NCI-H1694 treated with DMSO at 0.1 percent for 48 hours (cell line): ENCODE data around the gene RPL22L1.
"Not testable (repeated sequence)": the region's sequence is repeated elsewhere in the genome, so short reads cannot be mapped to it uniquely, and the experiment has no call there.

Experiments used
- DNase-seq: peaks from one replicate; lab custom pipeline; 2025; lab: John Stamatoyannopoulos, UW

Gene RPL22L1

DNA sequence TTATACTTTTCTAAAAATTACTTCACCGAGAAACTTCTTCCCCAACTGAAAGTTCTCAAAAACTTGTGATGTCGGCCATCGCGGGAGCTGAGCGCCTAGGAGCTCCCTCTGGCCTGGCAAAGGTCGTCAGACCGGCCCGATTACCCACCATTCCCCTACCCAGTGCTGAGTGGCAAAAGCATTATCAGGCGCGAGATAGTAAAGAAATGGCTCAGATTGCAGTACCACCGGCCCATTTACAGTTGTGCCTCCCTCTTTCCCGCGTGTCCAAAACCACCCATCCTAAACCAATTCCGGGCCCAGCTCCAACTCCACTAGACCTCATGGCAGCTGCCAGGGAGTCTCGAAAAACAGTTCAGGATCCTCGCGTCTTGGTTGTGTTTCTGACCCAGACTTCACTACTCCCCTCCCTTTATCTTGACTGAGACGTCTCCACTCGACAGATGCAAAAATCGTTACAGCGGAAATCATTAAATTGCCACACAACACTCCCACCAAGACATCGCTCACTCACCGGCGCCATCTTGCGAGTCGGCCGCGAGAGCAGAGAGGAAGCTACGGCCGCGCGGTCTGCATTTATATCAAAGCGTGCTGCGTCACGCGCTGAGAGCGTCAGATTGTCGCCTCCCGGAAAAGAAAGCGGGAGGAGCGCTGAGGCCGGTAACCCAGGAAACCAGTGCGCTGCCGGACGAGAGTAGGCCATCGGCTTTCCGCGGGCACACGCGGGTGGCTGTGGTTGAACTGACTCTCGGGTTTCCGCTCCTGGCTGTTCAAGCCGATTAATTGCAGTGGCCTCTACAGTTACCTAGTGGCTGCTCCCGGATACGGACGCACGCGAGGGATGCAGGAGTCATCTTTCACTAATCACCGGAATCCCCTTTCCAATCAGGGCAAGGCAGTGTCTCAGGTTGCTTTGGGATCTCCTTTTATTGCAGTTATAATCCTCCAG, at the start of gene RPL22L1:
RPL22L1 (minus strand) TSS at position 551 of the 949 bp plus-strand sequence; CDS start at position 523, 28 bp downstream.
- no peak for DNase-seq

DNA sequence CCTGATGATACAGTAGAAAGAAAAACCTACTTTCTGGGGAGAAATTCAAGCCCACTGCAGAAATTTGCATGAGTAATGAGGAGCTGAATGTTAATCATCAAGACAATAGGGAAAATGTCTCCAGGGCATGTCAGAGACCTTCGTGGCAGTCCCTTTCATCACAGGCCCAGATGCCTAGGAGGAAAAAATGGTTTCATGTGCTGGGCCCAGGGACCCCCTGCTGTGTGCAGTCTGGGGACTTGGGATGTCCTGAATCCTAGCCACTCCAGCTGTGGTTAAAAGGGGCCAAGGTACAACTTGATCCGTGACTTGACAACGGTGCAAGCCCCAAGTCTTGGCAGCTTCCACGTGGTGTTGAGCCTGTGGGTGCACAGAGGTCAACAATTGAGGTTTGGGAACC, 48.7 kb upstream of the RPL22L1 start:
- DNase-seq = no peak

DNA sequence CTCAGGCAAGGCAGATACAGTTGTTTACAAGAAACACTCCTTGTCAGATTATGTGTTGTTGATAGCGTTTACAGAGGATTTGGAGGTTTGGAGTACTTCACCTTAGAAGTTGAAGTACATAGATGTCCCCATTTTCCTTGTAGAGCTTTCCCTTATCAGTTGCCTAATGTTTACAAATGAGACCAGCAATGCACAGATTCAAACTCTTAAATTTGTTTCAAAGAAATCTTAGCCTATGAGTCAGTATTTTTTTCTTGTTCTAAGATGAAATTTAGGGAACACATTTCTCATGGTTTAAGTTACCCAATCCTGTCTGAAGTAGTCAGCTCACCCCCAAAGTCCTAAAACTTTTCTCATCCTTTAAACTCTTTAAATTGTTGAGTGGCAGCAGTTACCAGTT, 44.7 kb upstream of the RPL22L1 start:
- DNase-seq = no peak

DNA sequence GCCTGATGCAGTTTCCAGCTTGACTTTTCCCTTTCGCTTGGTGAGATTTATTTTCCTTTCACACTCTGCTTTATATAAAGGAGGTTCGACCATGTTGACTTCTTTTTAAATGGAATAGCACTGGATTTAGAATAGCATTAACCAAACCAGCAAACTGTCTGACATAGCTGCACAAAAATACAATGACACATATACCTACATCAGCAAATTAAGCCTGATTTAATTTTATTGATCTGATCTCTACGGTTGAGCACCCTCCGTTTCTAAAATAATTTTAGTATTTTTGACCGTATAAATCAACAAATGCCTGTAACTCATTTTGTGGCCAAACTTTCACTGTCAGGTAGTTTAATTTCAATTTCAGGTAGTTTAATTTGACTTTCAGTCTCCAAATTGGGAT, 44.2 kb upstream of the RPL22L1 start:
- DNase-seq = no peak

DNA sequence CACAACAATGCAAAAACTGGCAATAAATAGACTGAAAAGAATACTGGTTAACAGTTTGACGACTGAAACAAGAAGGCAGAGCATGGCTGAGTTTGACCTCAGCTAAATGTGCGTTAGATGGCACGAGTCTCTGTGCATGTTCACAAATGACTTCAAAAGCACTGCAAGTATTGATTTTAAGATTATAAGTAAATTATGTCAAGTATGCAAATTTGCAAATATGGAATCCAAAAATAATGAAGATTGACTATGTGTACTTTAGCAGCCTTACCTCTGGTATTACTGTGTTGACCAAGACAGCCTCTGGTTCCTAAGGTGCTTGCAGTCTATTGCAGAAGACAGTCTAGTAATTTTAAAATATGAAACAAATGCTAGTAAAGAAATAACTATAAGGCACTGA, 41.1 kb upstream of the RPL22L1 start:
- no peak for DNase-seq

DNA sequence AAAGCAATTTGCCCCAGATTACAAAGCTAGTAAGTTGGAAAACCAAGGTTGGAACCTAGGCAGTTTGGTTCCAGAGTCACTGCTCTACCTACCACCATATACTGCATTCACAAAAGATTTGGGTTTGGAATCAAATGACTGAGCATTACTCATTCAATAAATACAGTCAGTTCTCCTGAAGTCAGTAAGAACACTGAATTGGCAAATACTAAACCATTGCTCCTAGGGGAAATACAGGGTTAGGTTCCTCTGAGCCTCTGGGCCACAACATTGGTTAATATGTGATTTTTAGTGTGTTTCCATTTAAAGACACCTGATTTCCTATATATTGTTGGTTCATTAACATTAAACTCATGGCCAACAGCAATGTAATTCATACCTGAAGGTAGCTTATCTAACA, 40.5 kb upstream of the RPL22L1 start:
- DNase-seq = no peak

DNA sequence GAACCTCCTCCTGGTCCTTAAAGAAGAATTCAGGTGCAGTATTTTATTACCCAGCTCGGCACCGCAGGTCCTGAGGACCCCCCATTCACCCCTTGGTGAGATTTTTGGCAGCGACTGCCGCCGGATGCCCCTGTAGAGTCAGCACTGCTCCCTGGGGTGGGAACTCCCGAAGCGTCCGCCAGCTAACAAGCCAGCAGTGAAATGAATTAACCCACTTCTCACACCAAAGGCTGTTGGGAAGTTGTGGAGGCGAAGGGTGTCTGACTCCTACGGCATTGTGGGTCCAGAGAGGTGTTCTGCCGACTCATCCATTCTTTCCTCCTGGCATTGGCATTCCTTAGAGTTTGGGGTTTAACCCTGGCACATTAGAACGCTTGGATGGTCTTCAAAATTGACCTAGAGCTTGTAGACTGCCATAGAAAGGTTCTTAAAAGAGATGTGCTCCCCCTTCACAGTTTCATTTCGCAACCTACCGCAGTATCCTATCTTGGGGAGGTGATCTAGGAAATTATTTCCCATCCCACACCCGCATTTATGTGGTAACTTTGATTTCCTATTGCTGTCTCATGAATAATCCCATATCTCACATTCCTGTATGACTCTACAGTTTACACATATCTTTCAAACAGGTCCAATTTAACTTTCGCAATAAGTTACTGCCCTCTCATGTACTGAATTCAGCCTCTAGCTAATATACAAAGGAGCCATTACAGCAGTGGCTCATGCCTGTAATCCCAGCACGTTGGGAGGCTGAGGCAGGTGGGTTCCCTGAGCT, 39.3 kb upstream of the RPL22L1 start:
- DNase-seq = no peak

DNA sequence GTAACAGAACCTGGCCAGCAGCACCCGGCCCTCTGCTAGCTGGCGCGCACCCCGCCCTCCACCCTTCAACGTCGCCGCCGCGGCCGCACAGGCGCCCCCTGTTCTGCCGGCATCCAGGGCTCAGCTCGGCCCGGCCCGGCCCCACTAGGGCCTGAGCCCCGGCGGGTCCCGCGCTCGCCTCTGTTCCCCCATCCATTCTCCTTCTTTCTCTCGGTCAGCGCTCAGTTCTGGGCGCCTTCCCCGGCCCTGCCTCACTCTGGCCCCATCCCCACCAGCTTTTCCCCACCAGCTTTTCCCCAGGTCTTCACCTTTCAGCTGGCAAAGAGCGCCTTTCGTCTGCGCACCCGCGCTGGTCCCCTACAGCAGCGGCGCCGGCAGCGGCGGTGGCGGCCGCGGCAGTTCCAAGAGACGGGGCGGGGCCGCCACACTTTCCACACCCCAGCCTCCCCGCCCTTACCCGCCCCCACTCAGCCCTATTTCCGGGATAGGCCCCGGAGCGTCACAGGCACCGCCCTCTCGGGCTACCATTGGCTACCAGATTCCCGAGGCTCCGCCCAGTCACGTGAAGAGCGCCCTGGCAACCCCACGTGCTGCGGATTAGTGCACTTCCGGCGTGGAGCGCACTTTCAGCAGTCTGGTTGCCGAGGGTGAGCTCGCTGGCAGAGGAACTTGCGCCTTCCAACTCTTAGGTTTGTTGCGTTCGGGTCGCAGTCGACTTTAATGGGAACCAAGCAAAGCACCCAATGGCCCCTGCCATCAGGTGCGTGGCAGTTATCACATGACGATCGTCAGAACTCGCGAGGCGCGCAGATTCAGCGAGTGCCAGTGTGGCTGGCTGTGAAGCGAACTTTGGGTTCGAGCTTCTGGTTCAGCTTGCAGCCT, 38.5 kb upstream of the RPL22L1 start, which contains the start of gene EIF5A2:
EIF5A2 (minus strand) TSS at position 403 of the 882 bp plus-strand sequence. CDS start 831 bp downstream, outside the sequence.
- peak; percentile 87 for DNase-seq

DNA sequence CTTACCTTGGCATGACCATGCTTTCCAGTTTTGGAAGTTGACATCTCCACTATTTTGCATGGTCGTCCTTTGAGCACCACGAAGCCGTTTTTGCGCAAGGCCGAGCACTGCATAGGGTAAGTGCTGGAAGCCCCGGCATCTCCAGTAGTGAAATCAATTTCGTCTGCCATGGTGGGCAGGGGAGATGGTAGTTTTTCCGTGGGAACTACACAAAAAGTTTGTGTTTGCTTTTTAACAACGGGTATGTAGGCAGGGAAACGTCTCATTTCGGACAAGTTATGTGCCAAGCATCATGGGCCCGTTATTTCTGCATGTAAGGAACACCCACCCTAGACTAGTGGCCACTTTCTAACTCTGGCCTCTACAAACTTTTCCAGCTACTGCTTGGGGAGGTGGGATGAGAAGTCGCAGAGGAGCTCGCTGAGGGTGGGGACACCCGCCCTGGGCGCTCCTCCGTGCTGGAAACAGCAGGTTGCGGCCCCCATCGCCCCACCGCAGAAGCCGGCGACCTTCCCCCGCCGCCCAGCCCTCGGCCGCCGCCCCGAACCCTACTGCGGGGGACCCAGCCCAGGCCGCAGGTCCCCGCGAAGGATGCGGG, 37.7 kb upstream of the RPL22L1 start:
- DNase-seq = no peak

DNA sequence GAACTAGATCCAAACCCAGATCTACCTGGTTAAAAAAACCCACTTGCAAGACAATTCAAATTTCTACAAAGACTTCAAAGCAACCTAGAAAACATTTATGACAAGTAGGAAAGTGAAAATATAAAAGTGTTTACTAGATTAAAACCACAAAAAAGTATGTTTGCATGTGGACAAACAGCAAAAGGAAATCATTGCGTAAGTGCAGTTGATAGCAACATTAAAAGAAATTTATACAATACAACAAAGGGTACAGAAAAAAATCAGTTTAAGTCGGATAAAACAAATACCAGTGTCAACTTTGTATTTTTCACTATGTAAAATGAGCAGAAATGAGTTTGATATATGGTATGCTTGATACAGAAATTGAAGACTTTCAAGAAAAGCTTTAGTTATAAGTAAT, 35.9 kb upstream of the RPL22L1 start:
- DNase-seq = no peak

DNA sequence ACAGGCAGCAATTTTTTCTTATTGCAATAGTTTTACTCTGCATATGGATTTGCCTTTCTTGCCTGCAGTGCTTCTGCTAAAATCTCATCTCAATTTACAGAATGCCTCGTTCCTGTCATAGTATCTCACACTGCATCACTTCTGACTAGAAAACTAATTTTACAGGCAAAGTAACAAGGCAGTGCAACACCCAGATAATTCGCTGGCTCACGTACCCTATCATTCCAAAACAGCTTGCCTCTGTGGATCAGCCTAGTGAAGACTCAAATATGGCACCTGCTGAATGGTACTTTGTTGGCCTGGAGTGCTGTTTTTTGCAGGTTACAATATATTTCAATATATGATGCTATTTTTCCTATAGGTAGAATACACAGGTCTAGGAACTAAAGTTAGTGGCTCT, 33.1 kb upstream of the RPL22L1 start:
- no peak for DNase-seq

DNA sequence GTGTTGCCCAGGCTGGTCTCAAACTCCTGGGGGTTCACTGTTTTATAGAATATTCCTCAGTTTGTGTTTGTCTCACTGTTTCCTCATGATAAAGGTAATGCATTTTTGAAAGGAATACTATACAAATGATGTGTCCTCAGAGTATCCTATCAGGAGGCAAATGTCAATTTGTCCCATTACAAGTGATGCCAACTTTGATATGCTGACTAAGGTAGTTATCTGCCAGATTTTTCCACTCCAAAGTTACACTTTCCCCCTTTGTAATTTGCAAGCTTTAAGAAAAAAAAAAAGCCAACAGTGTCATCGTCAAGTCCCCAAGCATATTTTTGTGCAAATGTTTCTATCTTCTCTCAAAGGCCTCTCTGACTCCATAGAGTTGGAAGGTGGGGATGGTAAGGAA, 29.5 kb upstream of the RPL22L1 start:
- no peak for DNase-seq

DNA sequence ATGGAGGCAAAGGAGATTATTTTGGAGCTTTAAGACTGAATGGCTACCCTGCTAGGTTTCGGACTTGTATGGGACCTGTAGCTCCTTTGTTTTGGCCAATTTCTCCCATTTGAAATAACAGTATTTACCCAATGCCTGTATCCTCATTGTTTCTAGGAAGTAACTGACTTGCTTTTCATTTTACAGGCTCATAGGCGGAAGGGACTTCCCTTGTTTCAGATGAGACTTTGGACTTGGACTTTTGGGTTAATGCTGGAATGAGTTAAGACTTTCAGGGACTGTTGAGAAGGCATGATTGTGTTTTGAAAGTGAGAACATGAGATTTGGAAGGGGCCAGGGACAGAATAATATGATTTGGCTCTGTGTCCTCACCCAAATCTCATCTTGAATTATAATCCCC, 28.0 kb upstream of the RPL22L1 start:
- no peak for DNase-seq

DNA sequence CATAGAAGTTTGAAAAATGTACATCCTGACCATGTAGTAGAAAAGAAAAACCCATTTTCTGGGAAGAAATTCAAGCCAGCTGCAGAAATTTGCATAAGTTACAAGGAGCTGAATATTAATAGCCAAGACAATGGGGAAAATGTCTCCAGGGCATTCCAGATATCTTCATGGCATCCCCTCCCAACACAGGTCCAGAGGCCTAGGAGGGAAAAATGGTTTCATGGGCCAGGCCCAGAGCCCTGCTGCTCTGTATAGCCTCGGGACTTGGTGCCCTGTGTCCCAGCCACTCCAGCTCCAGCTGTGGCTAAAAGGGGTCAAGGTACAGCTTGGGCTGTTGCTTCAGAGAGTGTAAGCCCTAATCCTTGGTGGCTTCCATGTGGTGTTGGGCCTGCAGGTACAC, 27.2 kb upstream of the RPL22L1 start:
- DNase-seq = not testable (repeated sequence)

DNA sequence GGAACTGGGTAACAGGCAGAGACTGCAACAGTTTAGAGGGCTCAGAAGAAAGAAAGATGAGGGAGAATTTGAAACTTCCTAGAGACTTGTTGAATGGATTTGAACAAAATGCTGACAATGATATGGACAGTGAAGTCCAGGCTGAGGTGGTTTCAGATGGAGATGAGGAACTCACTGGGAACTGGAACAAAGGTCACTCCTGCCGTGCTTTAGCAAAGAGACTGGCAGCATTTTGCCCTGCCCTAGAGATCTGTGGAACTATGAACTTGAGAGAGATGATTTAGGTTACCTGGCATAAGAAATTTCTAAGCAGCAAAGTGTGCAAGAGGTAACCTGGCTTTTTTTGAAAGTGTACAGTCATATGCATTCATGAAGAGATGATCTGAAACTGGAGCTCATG, 26.8 kb upstream of the RPL22L1 start:
- DNase-seq = no peak

DNA sequence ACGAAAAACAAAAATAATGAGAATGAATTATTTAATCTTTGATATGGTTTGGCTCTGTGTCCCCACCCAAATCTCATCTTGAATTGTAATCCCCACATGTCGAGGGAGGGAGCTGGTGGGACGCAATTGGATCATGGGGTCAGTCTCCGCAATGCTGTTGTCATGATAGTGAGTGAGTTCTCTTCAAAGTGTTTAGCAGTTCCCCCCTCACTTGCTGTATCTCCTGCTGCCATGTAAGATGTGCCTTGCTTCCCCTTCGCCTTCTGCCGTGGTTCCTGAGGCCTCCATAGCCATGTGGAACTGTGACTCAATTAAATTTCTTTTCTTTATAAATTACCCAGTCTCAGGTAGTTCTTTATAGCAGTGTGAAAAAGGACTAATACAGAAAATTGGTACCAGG, 26.3 kb upstream of the RPL22L1 start:
- DNase-seq = not testable (repeated sequence)

DNA sequence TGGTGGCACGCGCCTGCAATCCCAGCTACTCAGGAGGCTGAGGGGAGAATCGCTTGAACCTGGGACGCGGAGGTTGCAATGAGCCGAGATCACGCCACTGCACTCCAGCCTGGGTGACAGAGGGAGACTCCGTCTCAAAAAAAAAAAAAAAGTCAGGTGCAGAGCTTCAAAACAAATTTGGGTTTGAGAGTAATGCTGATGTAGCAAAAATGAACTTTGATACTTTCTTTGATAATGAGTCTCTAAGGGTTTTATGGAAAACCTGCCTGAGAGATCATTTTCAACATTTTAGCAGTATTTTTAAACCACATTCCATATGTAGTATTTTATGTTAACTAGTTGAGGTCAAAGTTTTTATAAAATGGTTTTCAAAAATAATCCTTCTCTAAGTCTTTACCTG, 23.9 kb upstream of the RPL22L1 start:
- no peak for DNase-seq

DNA sequence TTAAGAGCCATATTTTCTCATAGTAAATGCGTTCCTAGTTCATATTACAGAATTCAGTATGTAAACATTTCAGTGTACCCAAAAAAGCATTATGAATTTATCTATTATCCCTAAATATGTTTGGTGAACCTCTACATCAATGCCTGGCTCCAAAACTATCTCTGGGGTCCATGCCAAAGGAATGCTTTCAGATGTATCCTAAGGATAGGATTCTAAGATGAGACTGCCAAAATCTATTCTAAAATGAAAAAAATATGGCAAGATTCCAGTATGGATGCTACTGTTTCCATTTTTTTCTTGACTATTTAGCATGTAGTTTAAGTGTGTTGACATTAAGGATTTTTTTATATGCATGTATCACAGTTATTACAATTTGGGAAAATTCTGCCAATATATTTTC, 19.6 kb upstream of the RPL22L1 start:
- peak; percentile 24 for DNase-seq

DNA sequence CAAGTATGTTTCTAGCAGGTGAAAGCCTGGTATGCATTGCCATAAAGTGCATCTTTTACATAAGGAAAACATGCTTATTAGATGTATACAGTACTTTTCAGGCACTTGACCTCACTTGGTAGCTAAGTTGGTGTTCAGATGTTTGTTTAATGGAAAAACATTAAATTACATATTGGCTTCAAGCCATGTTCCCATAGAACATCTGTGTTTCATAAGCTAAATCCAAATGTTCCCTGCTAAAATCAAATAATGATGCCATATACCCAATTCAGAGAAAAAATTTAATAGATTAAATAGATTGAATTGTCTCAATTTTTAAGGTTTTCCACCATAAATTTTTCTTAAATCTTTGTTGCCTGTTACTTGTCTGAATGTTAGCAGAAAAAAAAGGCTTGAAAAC, 19.1 kb upstream of the RPL22L1 start:
- DNase-seq = peak; percentile 55

DNA sequence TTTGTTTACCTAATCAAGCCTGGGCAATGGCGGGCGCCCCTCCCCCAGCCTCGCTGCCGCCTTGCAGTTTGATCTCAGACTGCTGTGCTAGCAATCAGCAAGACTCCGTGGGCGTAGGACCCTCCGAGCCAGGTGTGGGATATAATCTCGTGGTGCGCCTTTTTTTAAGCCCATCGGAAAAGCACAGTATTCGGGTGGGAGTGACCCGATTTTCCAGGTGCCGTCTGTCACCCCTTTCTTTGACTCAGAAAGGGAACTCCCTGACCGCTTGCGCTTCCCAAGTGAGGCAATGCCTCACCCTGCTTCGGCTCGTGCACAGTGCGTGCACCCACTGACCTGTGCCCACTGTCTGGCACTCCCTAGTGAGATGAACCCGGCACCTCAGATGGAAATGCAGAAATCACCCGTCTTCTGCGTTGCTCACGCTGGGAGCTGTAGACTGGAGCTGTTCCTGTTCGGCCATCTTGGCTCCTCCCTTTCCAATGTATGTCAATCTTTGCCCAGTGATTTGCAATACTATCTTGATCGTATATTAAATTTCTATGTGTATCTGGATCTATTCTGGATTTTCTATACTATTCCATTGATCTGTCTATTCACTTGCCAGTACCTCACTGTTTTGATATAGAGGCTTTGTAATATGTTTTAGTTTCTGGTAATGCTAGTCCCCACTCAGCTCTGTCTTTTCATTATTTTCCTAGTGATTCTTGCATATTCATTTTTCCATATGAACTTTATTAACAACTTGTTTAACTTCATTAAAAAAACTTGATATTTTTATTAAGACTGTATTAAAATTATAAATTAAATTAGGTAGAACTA, 14.3 kb upstream of the RPL22L1 start:
- DNase-seq = not testable (repeated sequence)

DNA sequence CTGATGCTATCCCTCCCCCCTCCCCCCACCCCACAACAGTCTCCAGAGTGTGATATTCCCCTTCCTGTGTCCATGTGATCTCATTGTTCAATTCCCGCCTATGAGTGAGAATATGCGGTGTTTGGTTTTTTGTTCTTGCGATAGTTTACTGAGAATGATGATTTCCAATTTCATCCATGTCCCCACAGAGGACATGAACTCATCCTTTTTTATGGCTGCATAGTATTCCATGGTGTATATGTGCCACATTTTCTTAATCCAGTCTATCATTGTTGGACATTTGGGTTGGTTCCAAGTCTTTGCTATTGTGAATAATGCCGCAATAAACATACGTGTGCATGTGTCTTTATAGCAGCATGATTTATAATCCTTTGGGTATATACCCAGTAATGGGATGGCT, 8.7 kb upstream of the RPL22L1 start:
- not testable (repeated sequence) for DNase-seq
